NT2/D1 (cell line): Measurements from ENCODE around the gene HAPLN2.

Experiments
- SUZ12 ChIP-seq: IDR thresholded peaks from 2 replicates; pipeline ENCODE4 v1.6.1; 2011; ENCODE audit not compliant: insufficient read length, insufficient read depth; ENCODE audit errors: extremely low read depth
- YY1 ChIP-seq: IDR thresholded peaks from 2 replicates; pipeline ENCODE4 v1.6.1; 2011; ENCODE audit not compliant: insufficient read length, insufficient read depth
- ZNF274 ChIP-seq: IDR thresholded peaks from 2 replicates; pipeline ENCODE4 v1.6.1; 2011; ENCODE audit warnings: mild to moderate bottlenecking, low read depth, low read length

DNA sequence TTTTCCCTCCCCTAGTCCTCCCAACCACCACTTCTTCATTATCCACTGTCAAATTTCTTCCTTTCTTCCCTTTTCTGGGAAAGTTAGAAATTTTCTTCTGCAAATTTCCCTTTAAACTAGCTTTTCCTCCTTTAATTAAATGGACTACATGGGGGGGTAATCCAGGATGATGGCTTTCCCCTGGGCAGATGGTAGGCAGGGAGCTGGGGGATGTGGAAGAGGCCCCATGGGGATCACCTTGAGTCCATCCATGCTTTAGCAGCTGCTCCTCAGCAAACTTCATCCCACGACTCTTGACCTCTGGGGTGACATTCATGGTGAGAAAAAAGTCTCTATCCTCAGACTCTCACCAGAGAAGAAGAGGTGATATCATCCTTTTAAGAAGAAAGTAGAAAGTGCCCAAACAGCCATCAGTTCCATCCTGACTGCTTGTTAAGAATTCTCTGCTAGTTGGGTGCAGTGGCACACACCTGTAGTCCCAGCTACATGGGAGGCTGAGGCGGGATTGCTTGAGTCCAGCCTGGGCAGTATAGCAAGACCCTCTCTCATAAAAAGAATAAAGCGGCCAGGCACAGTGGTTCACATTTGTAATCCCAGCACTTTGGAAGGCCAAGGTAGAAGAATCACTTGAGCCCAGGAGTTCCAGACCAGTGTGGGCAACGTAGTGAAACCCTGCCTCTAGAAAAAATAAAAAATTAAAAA, 20.3 kb upstream of the HAPLN2 start:
- TF ChIP-seq YY1 (no peak), ZNF274 (no peak), SUZ12 (no peak)
